LHCN-M2 (cell line): ENCODE measurements around the gene CASZ1. TPM values are rescaled to one million over a fixed set of nuclear protein-coding genes. Genes with fewer than 3 reads are reported as not detected.

Experiments
- DNase-seq: peaks from one replicate; pipeline ENCODE4 v3.0.0-alpha.2; 2012; ENCODE audit warnings: low read depth
- total RNA-seq: library from RNA; depleted of rRNA; stranded (reverse); fragments of >200 nt; gene quantifications from 2 replicates; pipeline ENCODE4 v1.2.3, GENCODE V29; 2014

The CASZ1 gene
- total RNA-seq, 1 experiment from 2014 or later: 0.11 TPM

GRCh38 chr1:10776190-10776905 lies 20.1 kb downstream of the CASZ1 start:
- no peak for DNase-seq

- DNase-seq: no peak
Measured at GRCh38 chr1:10775763-10776162, 20.7 kb downstream of the CASZ1 start.

GRCh38 chr1:10774615-10775310 lies 21.7 kb downstream of the CASZ1 start:
- no peak for DNase-seq

- DNase-seq: no peak
Measured at GRCh38 chr1:10773851-10774614, 22.4 kb downstream of the CASZ1 start.

GRCh38 chr1:10773376-10773775 lies 23.1 kb downstream of the CASZ1 start:
- DNase-seq: no peak

GRCh38 chr1:10772711-10773110 lies 23.7 kb downstream of the CASZ1 start:
- no peak for DNase-seq

GRCh38 chr1:10771789-10772188 lies 24.7 kb downstream of the CASZ1 start:
- DNase-seq: no peak

GRCh38 chr1:10768552-10768951 lies 27.9 kb downstream of the CASZ1 start:
- DNase-seq: no peak

- no peak for DNase-seq
Measured at GRCh38 chr1:10767282-10767681, 29.2 kb downstream of the CASZ1 start.

- DNase-seq: no peak
Measured at GRCh38 chr1:10765734-10766478, 30.5 kb downstream of the CASZ1 start.

- no peak for DNase-seq
Measured at GRCh38 chr1:10765304-10765703, 31.1 kb downstream of the CASZ1 start.

- no peak for DNase-seq
Measured at GRCh38 chr1:10764296-10764798, 32.1 kb downstream of the CASZ1 start.

GRCh38 chr1:10762875-10763274 lies 33.6 kb downstream of the CASZ1 start:
- no peak for DNase-seq

- DNase-seq: no peak
Measured at GRCh38 chr1:10762153-10762523, 34.3 kb downstream of the CASZ1 start.

GRCh38 chr1:10761503-10762152 lies 34.8 kb downstream of the CASZ1 start:
- no peak for DNase-seq

GRCh38 chr1:10760566-10761502 lies 35.6 kb downstream of the CASZ1 start:
- no peak for DNase-seq

GRCh38 chr1:10759413-10760200 lies 36.8 kb downstream of the CASZ1 start:
- DNase-seq: no peak

GRCh38 chr1:10756842-10757241 lies 39.6 kb downstream of the CASZ1 start:
- DNase-seq: no peak

- DNase-seq: peak; percentile 28
Measured at GRCh38 chr1:10755970-10756521, 40.4 kb downstream of the CASZ1 start.
